IPS-NIHi7 (cell line): ENCODE data around the gene ATAD3A.
A peak's percentile ranks its signal among the peaks of the same experiment; 100 is the strongest.
"Not testable (repeated sequence)": the region's sequence is repeated elsewhere in the genome, so short reads cannot be mapped to it uniquely, and the experiment has no call there.

Experiments
- DNase-seq: peaks from one replicate; pipeline ENCODE4 v3.0.0; 2012; ENCODE audit warnings: mixed read lengths; ENCODE audit errors: extremely low spot score

Gene ATAD3A

GRCh38 chr1:1554926-1555915, 43.3 kb downstream of the ATAD3A start:
- DNase-seq, result no peak

- no peak for DNase-seq
Measured at GRCh38 chr1:1556505-1556904, 44.5 kb downstream of the ATAD3A start.

- not testable (repeated sequence) for DNase-seq
Measured at GRCh38 chr1:1556961-1557360, 45.0 kb downstream of the ATAD3A start.

GRCh38 chr1:1557688-1558087, 45.7 kb downstream of the ATAD3A start:
- not testable (repeated sequence) for DNase-seq

- DNase-seq, result no peak
Measured at GRCh38 chr1:1558591-1558990, 46.6 kb downstream of the ATAD3A start.

- DNase-seq, result no peak
Measured at GRCh38 chr1:1559066-1559465, 47.1 kb downstream of the ATAD3A start.

GRCh38 chr1:1560178-1560577, 48.2 kb downstream of the ATAD3A start:
- no peak for DNase-seq

GRCh38 chr1:1561801-1562470, 50.0 kb downstream of the ATAD3A start:
- DNase-seq, result no peak

DNA sequence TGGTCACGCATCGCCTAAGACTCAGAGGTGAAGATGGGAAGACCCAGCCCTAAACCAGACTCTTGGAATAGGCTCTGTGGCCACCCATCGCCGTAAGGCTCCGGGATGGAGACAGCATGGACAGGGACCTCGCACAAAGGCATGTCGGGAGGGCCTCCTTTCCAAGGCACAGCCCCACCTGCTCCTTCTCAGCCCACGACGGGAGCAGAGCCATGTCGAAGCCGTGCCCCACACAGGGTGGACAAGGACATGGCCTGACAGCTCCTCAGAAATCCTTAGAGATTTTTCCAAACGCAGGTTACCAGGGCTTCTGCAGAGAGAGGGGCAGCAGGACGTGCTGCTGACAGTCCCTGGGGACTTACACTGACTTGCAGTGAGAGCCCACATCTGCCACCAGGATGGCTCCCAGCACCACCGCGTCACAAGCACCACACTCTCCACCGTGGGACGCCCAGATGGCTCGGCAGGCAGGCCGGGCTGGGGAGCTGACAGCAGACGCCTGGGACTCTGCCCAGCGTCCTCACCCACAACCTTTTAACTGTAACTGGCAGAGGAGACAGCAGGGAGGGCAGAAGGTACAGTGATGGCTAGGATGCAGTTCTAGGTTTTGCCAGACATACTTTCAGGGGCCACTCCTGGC, 50.7 kb downstream of the ATAD3A start:
- DNase-seq, result no peak

DNA sequence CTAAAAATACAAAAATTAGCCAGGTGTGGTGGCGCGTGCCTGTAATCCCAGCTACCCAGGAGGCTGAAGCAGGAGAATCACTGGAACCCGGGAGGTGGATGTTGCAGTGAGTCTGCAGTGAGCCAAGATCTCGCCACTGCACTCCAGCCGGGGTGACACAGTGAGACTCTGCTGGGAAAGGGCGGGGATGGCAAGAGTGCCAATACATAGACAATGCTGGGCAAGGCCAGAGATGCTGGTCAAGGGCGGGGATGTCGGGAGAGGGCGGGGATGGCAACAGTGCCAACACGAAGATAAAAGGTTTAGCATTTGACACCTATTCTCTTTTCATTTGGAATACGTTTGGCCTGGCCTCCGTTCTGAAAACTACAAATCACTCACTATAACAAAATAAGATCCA, 51.7 kb downstream of the ATAD3A start:
- no peak for DNase-seq

- no peak for DNase-seq
Measured at GRCh38 chr1:1564268-1564667, 52.3 kb downstream of the ATAD3A start.

DNA sequence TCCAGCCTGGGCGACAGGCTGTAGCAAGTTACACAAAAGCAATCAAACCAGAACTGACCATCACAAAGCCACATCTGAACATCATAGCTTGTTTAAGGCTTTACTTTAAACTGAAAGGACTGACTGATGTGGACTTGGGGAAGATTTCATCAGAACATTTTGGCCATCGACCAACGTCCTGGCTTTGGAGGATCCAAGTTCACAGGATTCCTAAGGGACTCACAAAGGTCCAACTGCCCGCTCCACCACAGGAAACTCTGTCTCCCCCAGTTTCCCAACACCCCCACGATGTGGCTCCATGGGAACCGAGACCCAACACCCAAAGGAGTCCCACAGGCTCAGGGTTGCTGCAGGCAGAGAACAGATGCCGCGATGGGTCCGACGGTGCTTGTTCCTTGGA, 53.4 kb downstream of the ATAD3A start:
- DNase-seq, result no peak

DNA sequence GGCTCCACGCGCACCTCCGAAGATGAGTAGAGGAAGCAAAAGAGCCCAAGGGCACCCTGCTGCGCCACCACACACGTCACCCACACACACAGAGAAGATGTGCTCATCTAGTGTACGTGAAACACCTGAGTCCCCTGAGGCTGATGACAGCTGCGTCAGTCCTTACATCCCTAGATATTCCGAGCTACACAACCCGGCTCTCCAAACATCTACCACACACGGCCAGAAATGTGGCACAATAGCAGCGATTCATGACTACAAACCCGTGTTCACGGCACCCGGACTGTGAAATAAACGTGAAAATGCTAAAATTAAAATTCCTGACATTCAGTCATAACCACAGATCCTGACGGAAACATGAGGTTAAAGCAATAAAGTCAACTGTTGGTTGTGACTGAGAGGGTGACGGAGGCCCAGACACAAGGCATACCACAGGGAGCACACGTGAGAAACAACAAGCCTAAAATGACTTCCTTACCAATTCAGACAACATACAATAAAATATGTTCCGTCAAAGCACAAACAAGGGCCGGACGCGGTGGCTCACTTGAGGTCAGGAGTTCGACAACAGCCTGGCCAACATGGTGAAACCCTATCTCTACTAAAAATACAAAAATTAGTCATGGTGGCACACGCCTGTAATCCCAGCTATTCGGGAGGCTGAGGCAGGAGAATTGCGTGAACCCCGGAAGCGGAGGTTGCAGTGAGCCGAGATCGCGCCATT, 55.4 kb downstream of the ATAD3A start:
- no peak for DNase-seq

GRCh38 chr1:1567891-1568291, 55.9 kb downstream of the ATAD3A start:
- DNase-seq, result no peak

GRCh38 chr1:1569341-1569740, 57.4 kb downstream of the ATAD3A start:
- DNase-seq, result no peak

- peak; percentile 83 for DNase-seq
Measured at GRCh38 chr1:1573843-1574720, 62.1 kb downstream of the ATAD3A start.

- peak; percentile 94 for DNase-seq
Measured at GRCh38 chr1:1574721-1575537, 63.0 kb downstream of the ATAD3A start, which contains the start of gene SSU72. TSS of gene SSU72 (minus strand) at chr1:1574863. CDS start at chr1:1574557, 306 bp downstream.

DNA sequence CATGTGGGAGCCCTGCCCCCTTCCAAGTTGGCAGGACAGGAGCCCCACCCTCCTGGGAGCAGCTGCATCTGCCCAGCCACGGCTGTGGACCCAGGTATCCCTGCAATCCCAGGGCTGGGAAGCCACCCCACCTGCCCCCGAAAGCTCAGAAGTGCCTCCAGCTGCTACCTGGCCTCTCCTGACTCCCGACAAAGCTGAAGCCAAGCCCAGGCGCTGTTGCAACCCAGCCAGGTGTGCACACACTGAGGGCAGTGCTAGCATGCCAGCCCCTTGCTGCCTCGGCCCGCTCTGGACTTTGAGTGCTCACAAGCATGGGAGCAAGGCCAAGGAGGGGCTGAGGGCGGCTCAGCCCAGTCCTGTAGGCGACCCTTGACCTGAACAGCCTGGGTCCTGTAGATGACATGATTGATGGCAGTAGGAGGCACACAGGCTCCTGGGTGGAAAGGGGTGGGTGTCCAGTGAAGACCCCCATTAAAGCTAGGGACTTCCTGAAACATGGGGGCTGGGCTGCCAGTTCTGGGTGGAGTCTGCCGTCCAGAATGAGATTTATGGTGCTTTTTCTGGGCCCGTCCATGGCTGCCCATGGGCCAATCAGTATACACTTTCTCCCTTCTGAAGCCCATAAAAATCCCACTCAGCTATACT, 65.5 kb downstream of the ATAD3A start:
- DNase-seq, result no peak

GRCh38 chr1:1578371-1578940, 66.5 kb downstream of the ATAD3A start:
- DNase-seq, result no peak
